HS-27A (cell line): Measurements from ENCODE around the gene FBXW11.

ENCODE experiments used
- DNase-seq: peaks from one replicate; pipeline ENCODE4 v3.0.0-alpha.2; 2012; ENCODE audit warnings: low read depth, missing footprints

The FBXW11 gene

DNA sequence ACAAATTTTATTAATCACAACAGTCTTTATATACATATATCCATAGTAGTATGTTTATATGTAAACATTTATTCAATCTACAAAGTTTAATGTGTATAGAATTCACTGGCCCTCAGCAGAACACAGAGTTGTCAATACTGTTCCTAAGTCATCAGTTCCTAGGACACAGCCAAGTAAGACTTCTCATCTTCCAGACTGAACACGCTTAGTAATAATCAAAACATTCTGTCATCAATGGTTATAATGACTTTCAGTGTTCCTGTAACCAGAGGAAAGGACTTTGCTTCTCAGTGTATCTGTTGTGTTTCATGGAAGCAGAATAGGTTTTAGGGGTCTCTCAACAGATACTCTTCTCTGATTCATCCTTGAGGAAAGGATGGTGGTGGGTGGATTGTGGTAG is 138.7 kb downstream of the FBXW11 start:
- no peak for DNase-seq

DNA sequence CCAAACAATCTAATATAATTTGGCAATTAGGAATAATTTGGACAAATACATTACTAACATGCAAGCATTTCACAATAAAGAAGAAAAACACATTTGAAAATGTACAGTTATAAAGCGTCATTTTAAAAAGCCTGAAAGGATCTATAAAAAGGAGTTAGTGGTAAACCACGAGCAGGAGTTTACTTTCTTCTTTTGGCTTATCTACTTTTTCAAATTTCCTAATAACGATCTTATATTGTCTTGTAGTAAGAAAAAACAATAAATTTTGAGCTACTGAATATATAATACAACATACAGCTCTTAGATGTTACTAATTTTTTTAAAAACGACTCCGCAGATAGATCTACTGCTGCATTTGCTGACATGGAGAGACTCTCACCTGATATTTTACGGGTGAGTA is 141.0 kb downstream of the FBXW11 start:
- DNase-seq: no peak

DNA sequence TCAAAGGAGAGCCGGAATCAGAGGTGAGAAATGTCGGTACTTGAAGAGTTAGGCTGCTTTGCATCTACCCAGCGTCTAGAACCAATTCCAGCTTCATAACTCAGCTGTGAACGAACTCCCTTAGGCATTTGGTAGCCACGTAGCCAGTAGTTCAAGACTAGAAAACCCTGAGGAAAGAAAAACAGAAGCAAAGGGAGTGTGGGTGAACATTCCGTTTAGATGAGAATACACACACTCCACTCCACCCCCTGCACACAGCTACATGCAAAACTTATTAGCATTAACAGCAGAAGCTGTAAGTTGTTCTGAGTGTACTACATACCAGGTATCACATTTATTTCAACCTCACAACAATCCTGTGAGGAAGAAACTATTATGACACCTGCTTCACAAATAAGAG is 142.5 kb downstream of the FBXW11 start:
- peak; percentile 7 for DNase-seq

DNA sequence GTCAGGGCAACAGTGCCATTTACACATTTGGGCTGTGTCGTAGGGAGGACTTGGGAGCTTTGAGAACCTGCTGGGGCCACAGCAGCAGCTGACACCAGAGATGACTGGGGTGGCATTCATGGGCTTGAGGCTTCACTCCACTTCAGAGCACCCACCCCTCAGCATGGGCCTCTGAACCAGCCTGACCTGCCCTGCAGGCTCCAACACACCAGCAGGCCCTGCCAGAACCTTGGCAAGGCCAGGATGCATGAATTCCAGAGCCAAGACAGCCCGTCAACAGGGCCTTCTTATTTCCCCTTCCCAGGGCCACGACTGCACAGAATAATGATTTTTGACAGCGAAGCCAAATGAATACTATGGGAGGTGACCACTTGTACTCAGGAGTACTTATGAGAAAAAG is 143.8 kb downstream of the FBXW11 start:
- DNase-seq: no peak

GRCh38 chr5:171861381-171861780 is 145.1 kb downstream of the FBXW11 start:
- DNase-seq: no peak

DNA sequence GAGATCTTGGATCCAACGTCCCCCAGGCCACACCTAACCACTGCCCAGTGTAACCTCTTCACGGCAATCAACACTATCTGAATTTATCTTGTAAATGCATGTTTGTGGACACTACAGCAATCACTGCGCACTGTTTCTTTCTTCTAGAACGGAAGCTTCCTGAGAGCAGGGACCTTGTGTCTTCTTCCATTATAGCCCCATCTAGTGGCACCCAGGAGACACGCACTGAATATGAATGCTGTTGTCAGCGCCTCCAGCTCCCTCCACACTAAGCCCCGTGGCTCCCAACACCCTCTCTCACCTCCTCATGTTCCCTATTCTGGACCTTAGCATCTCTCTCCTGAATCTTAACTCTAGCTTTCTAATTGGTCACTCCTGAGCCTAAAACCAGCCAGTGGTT is 148.1 kb downstream of the FBXW11 start:
- no peak for DNase-seq

DNA sequence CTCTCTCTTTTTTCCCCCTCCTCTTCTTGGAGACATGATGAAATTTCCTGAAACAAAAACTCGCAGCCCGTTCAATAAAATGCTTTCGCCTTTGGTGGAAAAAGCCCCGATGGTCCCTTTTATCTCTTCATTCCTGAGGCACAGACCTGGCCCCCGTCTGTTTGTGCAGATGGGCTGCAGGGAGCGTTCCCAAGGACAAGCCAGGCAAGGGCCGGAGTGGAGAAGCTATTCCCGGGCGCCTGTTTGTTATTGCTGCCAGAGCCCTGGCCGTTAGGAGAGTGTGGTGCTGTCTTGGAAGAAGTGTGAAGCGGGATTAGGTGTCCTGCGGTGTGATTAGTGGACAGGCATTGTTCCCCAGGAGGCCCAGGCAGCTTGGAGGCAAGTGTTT is 149.0 kb downstream of the FBXW11 start:
- no peak for DNase-seq

GRCh38 chr5:171855798-171856763 is 150.4 kb downstream of the FBXW11 start:
- DNase-seq: no peak

GRCh38 chr5:171855265-171855664 is 151.2 kb downstream of the FBXW11 start:
- DNase-seq: no peak

GRCh38 chr5:171852255-171852681 is 154.2 kb downstream of the FBXW11 start:
- no peak for DNase-seq

DNA sequence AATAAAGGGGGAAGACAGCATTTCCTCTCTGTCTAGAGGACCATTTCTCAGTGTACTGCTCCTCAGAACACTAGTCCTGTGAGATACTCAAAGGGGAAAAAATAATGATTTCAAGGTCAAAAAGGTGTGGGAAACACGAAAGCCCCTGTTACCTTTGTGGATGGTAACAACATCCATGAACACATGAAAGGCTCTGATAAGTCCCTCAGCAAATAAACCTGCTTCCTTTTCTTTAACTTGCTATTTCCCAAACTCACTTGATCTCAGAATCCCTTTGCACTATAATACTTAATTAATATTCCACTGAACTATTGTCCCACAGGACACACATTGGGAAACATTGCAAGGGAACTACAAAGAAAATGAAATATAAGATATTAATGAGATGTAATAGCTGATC is 155.2 kb downstream of the FBXW11 start:
- DNase-seq: no peak

DNA sequence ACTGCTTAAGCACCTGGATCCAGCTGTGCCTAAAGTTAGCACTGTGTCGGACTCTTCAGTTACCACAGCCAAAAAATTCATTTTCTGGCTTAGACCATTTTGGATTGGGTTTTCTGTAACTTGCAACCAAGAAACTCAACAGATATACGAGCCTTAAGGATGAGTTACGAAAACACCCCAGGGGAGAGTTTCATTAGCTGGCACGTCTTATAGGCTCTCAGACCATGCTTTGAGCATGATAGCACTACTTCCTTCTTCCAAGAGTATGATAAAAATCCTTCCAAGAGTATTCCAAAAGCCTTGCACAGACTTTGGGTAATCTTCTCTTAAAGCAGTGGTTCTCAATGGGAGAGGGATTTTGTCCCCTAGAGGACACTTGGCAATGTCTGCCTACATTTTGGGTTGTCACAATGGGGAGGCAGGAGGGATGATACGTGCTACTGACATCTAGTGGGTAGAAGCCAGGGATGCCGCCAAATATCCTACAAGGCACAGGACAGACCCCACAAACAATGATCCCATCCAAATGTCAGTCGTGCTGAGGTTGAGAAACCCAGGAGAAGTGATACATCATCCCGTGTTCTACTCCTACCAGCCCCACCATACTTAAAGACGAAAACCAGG is 156.0 kb downstream of the FBXW11 start:
- no peak for DNase-seq

- DNase-seq: no peak
These were observed 156.7 kb downstream of the FBXW11 start for GRCh38 chr5:171849585-171850323.

DNA sequence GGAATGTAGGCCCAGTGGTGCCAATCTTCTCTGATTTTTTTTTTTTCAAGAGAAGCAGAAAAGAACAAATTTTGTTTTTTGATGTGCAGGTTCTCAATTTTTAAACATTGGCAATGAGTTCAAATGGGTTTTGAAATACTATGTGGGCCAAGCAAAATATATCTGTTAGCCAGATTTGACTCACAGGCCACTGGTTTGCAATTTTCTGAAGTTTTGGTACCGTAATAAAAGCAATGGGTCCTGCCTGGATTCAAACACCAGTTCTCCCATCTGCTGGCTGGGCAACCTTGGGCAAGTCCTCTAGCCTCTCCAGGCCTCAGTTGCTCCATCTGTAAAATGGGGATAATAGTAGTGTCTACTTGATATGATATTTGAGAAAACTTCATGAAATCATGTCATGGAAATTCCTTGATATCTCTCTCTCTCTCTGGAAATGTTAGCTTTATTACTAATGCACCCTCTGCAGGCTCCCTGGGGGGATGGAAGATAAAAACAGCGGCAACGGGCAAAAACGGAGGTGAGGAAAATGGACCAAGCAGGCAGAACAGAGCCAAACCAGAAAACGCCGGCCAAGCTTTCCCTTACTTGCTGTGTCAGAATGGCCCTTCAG is 157.4 kb downstream of the FBXW11 start:
- DNase-seq: no peak

GRCh38 chr5:171848486-171848885 is 158.0 kb downstream of the FBXW11 start:
- DNase-seq: no peak

DNA sequence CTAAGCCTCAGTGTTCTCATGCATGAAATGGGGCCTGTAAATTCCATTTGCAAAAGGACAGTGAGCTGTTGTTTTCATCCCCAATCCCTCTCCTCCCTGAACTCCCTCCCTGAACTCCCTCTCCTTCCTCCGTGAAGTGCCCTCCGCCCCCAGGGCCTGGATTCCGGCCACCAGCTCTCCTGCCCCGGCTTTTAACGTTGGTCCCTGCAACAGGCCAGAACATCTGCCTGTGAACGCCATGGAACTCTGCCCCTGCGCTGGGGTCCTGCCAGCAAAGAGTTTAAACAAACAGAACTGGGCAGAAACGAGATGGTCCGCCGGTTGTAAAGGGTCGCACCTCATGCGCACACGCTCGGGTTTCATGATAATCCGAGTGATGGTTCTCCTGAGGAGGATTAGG is 158.4 kb downstream of the FBXW11 start:
- DNase-seq: no peak

GRCh38 chr5:171847026-171847425 is 159.4 kb downstream of the FBXW11 start:
- DNase-seq: no peak

- DNase-seq: no peak
These were observed 160.1 kb downstream of the FBXW11 start for GRCh38 chr5:171846323-171846722.

DNA sequence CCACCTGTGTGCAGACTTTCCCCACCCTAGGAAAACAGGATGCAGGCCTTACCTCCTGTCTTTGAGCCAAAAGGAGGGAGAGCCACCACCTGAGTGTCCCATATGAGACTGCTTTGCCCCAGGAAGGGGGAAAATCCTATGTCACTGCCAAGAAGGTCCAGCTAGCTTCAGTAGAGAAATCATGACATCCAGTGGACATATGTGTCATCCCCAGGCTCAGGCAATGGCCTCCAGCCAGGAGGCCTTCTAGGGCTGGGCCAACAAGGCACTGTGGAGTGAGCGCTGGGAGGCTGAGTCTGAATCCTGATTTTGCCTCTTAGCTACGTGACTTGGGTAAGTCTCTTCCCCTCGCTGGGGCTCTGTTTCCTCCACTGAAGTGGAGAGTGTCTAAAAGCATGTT is 160.6 kb downstream of the FBXW11 start:
- DNase-seq: no peak

DNA sequence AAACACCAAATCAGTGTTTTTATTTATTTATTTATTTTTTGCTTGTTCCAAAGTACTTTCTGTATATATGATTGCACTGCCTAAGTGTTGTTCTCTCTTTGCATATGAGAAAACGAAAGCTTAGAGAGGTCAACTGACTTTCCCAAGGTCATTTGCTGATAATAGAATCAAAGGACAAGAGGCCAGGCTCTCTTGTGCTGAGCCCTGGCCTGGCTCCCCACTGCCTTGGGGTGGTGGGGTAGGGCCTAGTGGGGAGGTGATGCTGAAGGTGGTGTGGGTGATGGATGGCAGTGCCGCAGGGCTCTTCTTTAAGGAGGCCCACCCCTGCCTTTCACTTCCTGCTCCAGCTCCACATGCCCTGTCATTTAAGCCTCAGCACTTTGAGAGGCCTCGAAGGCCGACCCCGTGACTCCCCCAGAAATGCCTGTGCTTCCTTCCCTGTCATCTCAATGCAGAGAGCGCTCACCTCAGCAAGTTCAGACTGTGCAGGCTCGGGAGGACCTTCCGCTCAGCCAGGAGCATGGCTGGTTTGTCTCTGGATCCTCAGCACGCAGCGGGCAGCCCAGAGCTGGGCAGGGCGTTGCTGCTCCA is 161.3 kb downstream of the FBXW11 start:
- no peak for DNase-seq

- no peak for DNase-seq
These were observed 163.6 kb downstream of the FBXW11 start for GRCh38 chr5:171842777-171843328.
